D721Med (cell line): ENCODE measurements around the gene SMC1B.

Experiments used
- DNase-seq: peaks from one replicate; pipeline ENCODE4 v3.0.0; 2011; ENCODE audit warnings: low spot score; ENCODE audit not compliant: insufficient read length
- FAIRE-seq: peaks from 2 replicates; lab custom pipeline; 2011; peaks lifted over from hg19 to GRCh38; lab: Jason Lieb, UNC
- CTCF ChIP-seq: IDR thresholded peaks from 2 replicates; pipeline ENCODE4 v1.5.1; 2012; ENCODE audit warnings: mild to moderate bottlenecking, control low read depth; ENCODE audit not compliant: insufficient read depth; ENCODE audit errors: missing control alignments

Gene SMC1B

GRCh38 chr22:45423524-45423923, 10.1 kb upstream of the SMC1B start:
- no peak for TF ChIP-seq CTCF
- DNase-seq (no peak), FAIRE-seq (no peak)

- FAIRE-seq (no peak), DNase-seq (no peak)
- no peak for TF ChIP-seq CTCF
These were observed 9.0 kb upstream of the SMC1B start for GRCh38 chr22:45422237-45422983.

GRCh38 chr22:45421349-45422055, 8.1 kb upstream of the SMC1B start:
- FAIRE-seq (no peak), DNase-seq (no peak)
- no peak for TF ChIP-seq CTCF

GRCh38 chr22:45420539-45420938, 7.1 kb upstream of the SMC1B start:
- no peak for TF ChIP-seq CTCF
- no peak for FAIRE-seq
- DNase-seq = no peak

GRCh38 chr22:45420011-45420410, 6.6 kb upstream of the SMC1B start:
- FAIRE-seq = no peak
- no peak for DNase-seq
- TF ChIP-seq CTCF = no peak

GRCh38 chr22:45418770-45419138, 5.4 kb upstream of the SMC1B start:
- FAIRE-seq (no peak), DNase-seq (no peak)
- no peak for TF ChIP-seq CTCF
